CD4-positive, CD25-positive, alpha-beta regulatory T cell (primary cell): ENCODE results near the gene TLL2. TPM values are rescaled to one million over a fixed set of nuclear protein-coding genes. Genes with fewer than 3 reads are reported as not detected.

Experiments
- ATAC-seq, 2 donors: fragments of 150-1000 bp; cut with Tn5 transposase; one replicate each; pipeline ENCODE4 v1.10.0; 2021; ENCODE audit warnings: low read depth in 2 of 2, moderate number of reproducible peaks in 2 of 2, moderate library complexity in 1 of 2
- DNase-seq, 3 donors: peaks; one replicate each; pipeline versions ENCODE4 v3.0.0 to v3.0.0-alpha.2; 2012 to 2022; ENCODE audit warnings: mixed read lengths in 1 of 3
- H3K27ac ChIP-seq: one replicate; pipeline ENCODE4 v1.7.0; 2013; ENCODE audit warnings: mild to moderate bottlenecking, low read length; ENCODE audit not compliant: insufficient read depth, poor library complexity, severe bottlenecking
- H3K27me3 ChIP-seq: one replicate; pipeline ENCODE4 v1.7.0; 2013; ENCODE audit warnings: low read length; ENCODE audit not compliant: control insufficient read depth, insufficient read depth
- H3K36me3 ChIP-seq: one replicate; pipeline ENCODE4 v1.7.0; 2013; ENCODE audit warnings: mild to moderate bottlenecking, low read length, moderate library complexity; ENCODE audit not compliant: control insufficient read depth, insufficient read depth
- H3K4me1 ChIP-seq: 2 replicates; pipeline ENCODE4 v1.7.0; 2013; ENCODE audit warnings: mild to moderate bottlenecking, low read length; ENCODE audit not compliant: insufficient read depth, control insufficient read depth, poor library complexity, severe bottlenecking
- H3K4me3 ChIP-seq: one replicate; pipeline ENCODE4 v1.7.0; 2013; ENCODE audit warnings: low read depth, mild to moderate bottlenecking, low read length, moderate library complexity
- H3K9me3 ChIP-seq, 2 experiments: 1 replicate in 1 of 2; 2 replicates in 1 of 2; pipeline ENCODE4 v1.7.0; 2013; ENCODE audit warnings: low read length in 2 of 2, mild to moderate bottlenecking in 1 of 2, moderate library complexity in 1 of 2; ENCODE audit not compliant: control insufficient read depth in 2 of 2
- H3K27ac Mint-ChIP-seq, 3 donors: one replicate each; pipeline ENCODE4 v1.8.0; 2020 to 2022; ENCODE audit warnings: mild to moderate bottlenecking in 3 of 3, mixed read lengths in 3 of 3, moderate library complexity in 2 of 3
- H3K27me3 Mint-ChIP-seq: one replicate; pipeline ENCODE4 v1.8.0; 2022; ENCODE audit warnings: mild to moderate bottlenecking, mixed read lengths
- H3K36me3 Mint-ChIP-seq: one replicate; pipeline ENCODE4 v1.8.0; 2020; ENCODE audit warnings: mixed read lengths
- H3K4me1 Mint-ChIP-seq, 4 donors: one replicate each; pipeline ENCODE4 v1.8.0; 2020 to 2022; ENCODE audit warnings: mixed read lengths in 4 of 4, mild to moderate bottlenecking in 1 of 4
- H3K4me3 Mint-ChIP-seq, 4 donors: one replicate each; pipeline ENCODE4 v1.8.0; 2020 to 2022; ENCODE audit warnings: mild to moderate bottlenecking in 4 of 4, mixed read lengths in 4 of 4, moderate library complexity in 3 of 4
- H3K9me3 Mint-ChIP-seq, 7 donors: one replicate each; pipeline ENCODE4 v1.8.0; 2020 to 2022; ENCODE audit warnings: mixed read lengths in 7 of 7, mild to moderate bottlenecking in 3 of 7, moderate library complexity in 2 of 7
- polyA plus RNA-seq, 4 donors: library from polyadenylated mRNA; unstranded; fragments of 300-500 nt; fragmentation: Illumina TruSeq; gene quantifications; one replicate each; pipeline ENCODE4 v1.2.3, GENCODE V29; 2021
- total RNA-seq: library from RNA; stranded (reverse); gene quantifications from one replicate; pipeline ENCODE4 v1.2.3, GENCODE V29; 2022

The TLL2 gene
- total and polyA plus RNA-seq, 5 donors from 2014 or later: not detected

DNA sequence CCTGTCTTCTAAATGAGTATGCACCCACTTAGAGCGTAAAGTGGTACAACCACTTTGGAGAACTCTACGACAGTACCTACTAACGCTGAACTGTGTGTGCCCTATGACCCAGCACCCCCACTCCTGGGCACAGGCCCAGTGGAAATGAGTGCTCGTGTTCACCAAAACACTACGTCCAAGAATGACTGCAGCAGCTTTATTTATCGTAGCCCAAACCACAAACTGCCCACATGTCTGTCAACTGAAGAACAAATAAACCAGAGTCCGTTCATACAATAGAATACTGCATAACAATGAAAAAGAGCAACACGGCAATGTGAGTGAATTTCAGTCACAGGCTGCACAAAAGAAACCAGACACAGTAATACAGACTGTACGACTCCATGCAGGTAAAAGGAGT lies 35.4 kb downstream of the TLL2 start:
- H3K4me1 Mint-ChIP-seq: no peaks in the 10 kb centered on the region
- Histone ChIP-seq H3K4me3 (no peak overlapping the region), H3K36me3 (no peaks in the 10 kb centered on the region), H3K27ac (no peak overlapping the region), H3K4me1 (no peaks in the 10 kb centered on the region), H3K9me3 (no peaks in the 10 kb centered on the region), H3K27me3 (no peaks in the 10 kb centered on the region)
- no peak overlapping the region for H3K27ac Mint-ChIP-seq
- ATAC-seq: no peak
- peaks cover 0 to 2% (median 0%) of the 10 kb centered on the region in 7 donors for H3K9me3 Mint-ChIP-seq
- H3K4me3 Mint-ChIP-seq: no peak overlapping the region
- DNase-seq: no peak
- H3K36me3 Mint-ChIP-seq: no peaks in the 10 kb centered on the region
- peaks cover 28% of the 10 kb centered on the region for H3K27me3 Mint-ChIP-seq

GRCh38 chr10:96473866-96474265 lies 39.9 kb downstream of the TLL2 start:
- peaks cover 2% of the 10 kb centered on the region for H3K27me3 ChIP-seq
- no peaks in the 10 kb centered on the region for H3K9me3 ChIP-seq
- H3K36me3 ChIP-seq: no peaks in the 10 kb centered on the region
- H3K27me3 Mint-ChIP-seq: peaks cover 19% of the 10 kb centered on the region
- peaks cover 0 to 2% (median 0%) of the 10 kb centered on the region in 7 donors for H3K9me3 Mint-ChIP-seq
- no peak overlapping the region for H3K27ac Mint-ChIP-seq
- no peak overlapping the region for H3K4me3 Mint-ChIP-seq
- DNase-seq (no peak), ATAC-seq (no peak)
- no peaks in the 10 kb centered on the region for H3K4me1 ChIP-seq
- no peak overlapping the region for H3K4me3 ChIP-seq
- H3K4me1 Mint-ChIP-seq: peaks cover 0 to 2% (median 0%) of the 10 kb centered on the region in 4 donors
- H3K36me3 Mint-ChIP-seq: no peaks in the 10 kb centered on the region
- H3K27ac ChIP-seq: no peak overlapping the region

DNA sequence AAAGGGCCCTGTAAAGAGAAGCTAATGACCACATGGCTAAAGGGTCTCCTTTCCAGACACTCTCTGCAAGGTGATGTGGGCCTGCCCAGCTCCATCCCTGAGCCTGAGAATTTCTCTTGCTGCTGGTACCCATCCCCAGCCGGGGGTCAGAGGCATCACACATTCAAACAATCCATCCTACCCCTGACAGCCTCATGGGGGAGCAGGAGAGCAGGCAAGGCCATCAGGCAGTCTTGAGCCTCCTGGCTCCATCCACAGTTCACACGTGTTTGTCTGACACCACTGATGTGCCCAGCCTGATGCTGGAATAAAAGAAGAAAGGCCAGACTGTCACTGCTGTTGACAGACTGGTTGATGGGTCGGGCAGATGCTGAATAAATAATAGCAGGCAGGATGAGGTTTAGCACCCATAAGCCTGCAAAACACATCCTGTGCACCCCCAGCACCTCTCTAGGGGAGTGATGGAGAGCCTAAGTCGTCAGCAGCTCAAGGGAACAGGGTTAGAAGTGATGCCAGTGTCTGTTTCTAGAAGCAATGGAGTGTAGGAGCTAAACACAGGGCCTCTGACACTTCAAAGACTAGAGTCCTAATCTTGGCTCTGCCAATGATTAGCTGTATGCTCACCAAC lies 43.5 kb downstream of the TLL2 start:
- Histone ChIP-seq H3K4me1 (no peaks in the 10 kb centered on the region), H3K4me3 (no peak overlapping the region), H3K27me3 (peaks cover 2% of the 10 kb centered on the region), H3K9me3 (no peaks in the 10 kb centered on the region), H3K36me3 (no peaks in the 10 kb centered on the region), H3K27ac (no peak overlapping the region)
- peaks cover 0 to 3% (median 0%) of the 10 kb centered on the region in 7 donors for H3K9me3 Mint-ChIP-seq
- DNase-seq: peak in 2 of 3 donors; percentile 1 to 27
- H3K36me3 Mint-ChIP-seq: no peaks in the 10 kb centered on the region
- H3K4me1 Mint-ChIP-seq: peaks cover 0 to 2% (median 0%) of the 10 kb centered on the region in 4 donors
- H3K27ac Mint-ChIP-seq: no peak overlapping the region
- ATAC-seq: no peak
- peaks cover 6% of the 10 kb centered on the region for H3K27me3 Mint-ChIP-seq
- no peak overlapping the region for H3K4me3 Mint-ChIP-seq

DNA sequence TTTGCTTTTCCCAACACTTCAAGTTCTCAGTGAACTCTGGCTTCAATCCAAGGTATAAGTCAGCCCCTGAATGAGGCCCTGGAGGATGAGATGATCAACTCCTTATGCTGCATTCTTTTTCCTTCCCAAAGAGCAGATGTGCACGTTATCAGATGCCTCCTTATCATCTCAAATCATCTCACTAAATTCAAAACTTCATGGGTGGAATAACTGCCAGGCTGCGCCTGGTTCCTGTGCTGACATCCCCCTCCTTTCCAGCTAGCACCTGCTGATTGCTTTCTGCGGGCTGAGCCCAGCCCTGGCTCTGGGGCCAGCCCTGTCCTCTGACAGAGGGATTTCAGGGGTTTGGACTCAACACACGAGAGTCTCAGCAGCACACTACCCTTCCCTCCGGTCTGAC lies 44.9 kb downstream of the TLL2 start:
- H3K9me3 ChIP-seq: no peaks in the 10 kb centered on the region
- H3K27me3 ChIP-seq: peaks cover 3% of the 10 kb centered on the region
- ATAC-seq (no peak), DNase-seq (no peak)
- H3K36me3 ChIP-seq: no peaks in the 10 kb centered on the region
- Mint-ChIP-seq H3K4me3 (no peak overlapping the region), H3K27me3 (peaks cover 6% of the 10 kb centered on the region), H3K27ac (no peak overlapping the region), H3K9me3 (peaks cover 0 to 3% (median 0%) of the 10 kb centered on the region in 7 donors), H3K4me1 (peaks cover 0 to 2% (median 0%) of the 10 kb centered on the region in 4 donors), H3K36me3 (no peaks in the 10 kb centered on the region)
- no peak overlapping the region for H3K27ac ChIP-seq
- no peak overlapping the region for H3K4me3 ChIP-seq
- no peaks in the 10 kb centered on the region for H3K4me1 ChIP-seq

- DNase-seq: no peak
- Histone ChIP-seq H3K4me3 (no peak overlapping the region), H3K27me3 (peaks cover 2% of the 10 kb centered on the region), H3K27ac (no peak overlapping the region), H3K4me1 (no peaks in the 10 kb centered on the region), H3K36me3 (no peaks in the 10 kb centered on the region), H3K9me3 (no peaks in the 10 kb centered on the region)
- Mint-ChIP-seq H3K4me1 (peaks cover 0 to 2% (median 0%) of the 10 kb centered on the region in 4 donors), H3K4me3 (no peak overlapping the region), H3K27ac (no peak overlapping the region), H3K9me3 (peaks cover 0 to 3% (median 2%) of the 10 kb centered on the region in 7 donors), H3K36me3 (no peaks in the 10 kb centered on the region), H3K27me3 (peaks cover 4% of the 10 kb centered on the region)
- no peak for ATAC-seq
Measured at GRCh38 chr10:96465599-96465998, 48.1 kb downstream of the TLL2 start.

DNA sequence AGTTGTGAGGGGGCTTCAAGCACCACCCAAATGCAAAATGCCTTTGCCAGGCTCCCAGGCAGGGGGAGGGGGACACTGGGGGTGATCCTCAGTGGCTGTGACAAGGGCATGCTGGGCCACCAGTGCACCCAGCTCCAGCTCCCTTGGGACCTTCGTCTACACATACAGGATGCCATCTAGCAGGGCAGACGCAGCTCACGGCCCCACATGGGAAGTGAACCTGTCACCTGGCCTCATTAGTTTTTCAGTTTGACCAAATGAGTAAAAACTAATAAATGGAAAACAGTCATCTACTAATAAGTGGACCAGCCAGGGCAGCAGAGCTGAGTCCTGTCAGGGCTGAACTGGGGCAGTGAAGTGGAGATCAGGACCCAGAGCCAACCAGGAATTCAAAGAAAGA lies 50.2 kb downstream of the TLL2 start:
- Histone ChIP-seq H3K27me3 (peaks cover 2% of the 10 kb centered on the region), H3K4me1 (no peaks in the 10 kb centered on the region), H3K4me3 (no peak overlapping the region), H3K36me3 (no peaks in the 10 kb centered on the region), H3K9me3 (no peaks in the 10 kb centered on the region), H3K27ac (no peak overlapping the region)
- H3K4me1 Mint-ChIP-seq: no peaks in the 10 kb centered on the region
- no peak overlapping the region for H3K4me3 Mint-ChIP-seq
- no peak for DNase-seq
- H3K27me3 Mint-ChIP-seq: peaks cover 4% of the 10 kb centered on the region
- no peaks in the 10 kb centered on the region for H3K36me3 Mint-ChIP-seq
- H3K27ac Mint-ChIP-seq: no peak overlapping the region
- ATAC-seq: no peak
- peaks cover 0 to 8% (median 3%) of the 10 kb centered on the region in 7 donors for H3K9me3 Mint-ChIP-seq

GRCh38 chr10:96462606-96463151 lies 51.0 kb downstream of the TLL2 start:
- Mint-ChIP-seq H3K27ac (no peak overlapping the region), H3K9me3 (peaks cover 0 to 8% (median 3%) of the 10 kb centered on the region in 7 donors)

GRCh38 chr10:96460316-96460715 lies 53.4 kb downstream of the TLL2 start:
- Histone ChIP-seq H3K4me3 (no peak overlapping the region), H3K9me3 (no peaks in the 10 kb centered on the region), H3K36me3 (no peaks in the 10 kb centered on the region), H3K27me3 (peaks cover 2% of the 10 kb centered on the region), H3K4me1 (no peaks in the 10 kb centered on the region), H3K27ac (no peak overlapping the region)
- ATAC-seq (no peak), DNase-seq (no peak)
- H3K4me3 Mint-ChIP-seq: no peak overlapping the region
- H3K36me3 Mint-ChIP-seq: no peaks in the 10 kb centered on the region
- H3K27ac Mint-ChIP-seq: no peak overlapping the region
- H3K4me1 Mint-ChIP-seq: no peaks in the 10 kb centered on the region
- H3K9me3 Mint-ChIP-seq: peaks cover 0 to 8% (median 3%) of the 10 kb centered on the region in 7 donors
- peaks cover 18% of the 10 kb centered on the region for H3K27me3 Mint-ChIP-seq

More at GRCh38 chr10:96462606-96463151, 51.0 kb downstream of the TLL2 start:
- no peaks in the 10 kb centered on the region for H3K4me1 ChIP-seq
- H3K36me3 ChIP-seq: no peaks in the 10 kb centered on the region
- Mint-ChIP-seq H3K4me3 (no peak overlapping the region), H3K4me1 (no peaks in the 10 kb centered on the region), H3K36me3 (no peaks in the 10 kb centered on the region), H3K27me3 (peaks cover 5% of the 10 kb centered on the region)
- H3K27ac ChIP-seq: no peak overlapping the region
- DNase-seq (no peak), ATAC-seq (no peak)
- no peak overlapping the region for H3K4me3 ChIP-seq
- H3K27me3 ChIP-seq: peaks cover 2% of the 10 kb centered on the region
- no peaks in the 10 kb centered on the region for H3K9me3 ChIP-seq
